GM12872 (cell line): ENCODE data around the gene TTR.

Experiments used
- TF ChIP-seq, protein P1 (sequence below): IDR thresholded peaks from 3 replicates; pipeline ENCODE4 v1.5.1; 2011; ENCODE audit warnings: low read depth, mild to moderate bottlenecking, low read length, moderate library complexity; ENCODE audit not compliant: insufficient read depth

Gene TTR

GRCh38 chr18:31566576-31567306 is 24.9 kb upstream of the TTR start:
- TF ChIP-seq, protein P1, sequence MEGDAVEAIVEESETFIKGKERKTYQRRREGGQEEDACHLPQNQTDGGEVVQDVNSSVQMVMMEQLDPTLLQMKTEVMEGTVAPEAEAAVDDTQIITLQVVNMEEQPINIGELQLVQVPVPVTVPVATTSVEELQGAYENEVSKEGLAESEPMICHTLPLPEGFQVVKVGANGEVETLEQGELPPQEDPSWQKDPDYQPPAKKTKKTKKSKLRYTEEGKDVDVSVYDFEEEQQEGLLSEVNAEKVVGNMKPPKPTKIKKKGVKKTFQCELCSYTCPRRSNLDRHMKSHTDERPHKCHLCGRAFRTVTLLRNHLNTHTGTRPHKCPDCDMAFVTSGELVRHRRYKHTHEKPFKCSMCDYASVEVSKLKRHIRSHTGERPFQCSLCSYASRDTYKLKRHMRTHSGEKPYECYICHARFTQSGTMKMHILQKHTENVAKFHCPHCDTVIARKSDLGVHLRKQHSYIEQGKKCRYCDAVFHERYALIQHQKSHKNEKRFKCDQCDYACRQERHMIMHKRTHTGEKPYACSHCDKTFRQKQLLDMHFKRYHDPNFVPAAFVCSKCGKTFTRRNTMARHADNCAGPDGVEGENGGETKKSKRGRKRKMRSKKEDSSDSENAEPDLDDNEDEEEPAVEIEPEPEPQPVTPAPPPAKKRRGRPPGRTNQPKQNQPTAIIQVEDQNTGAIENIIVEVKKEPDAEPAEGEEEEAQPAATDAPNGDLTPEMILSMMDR: no peak

GRCh38 chr18:31572368-31572767 is 19.3 kb upstream of the TTR start:
- TF ChIP-seq, protein P1: no peak

GRCh38 chr18:31573051-31573450 is 18.6 kb upstream of the TTR start:
- TF ChIP-seq, protein P1: no peak

- TF ChIP-seq, protein P1: no peak
Measured at GRCh38 chr18:31574359-31574758, 17.3 kb upstream of the TTR start.

DNA sequence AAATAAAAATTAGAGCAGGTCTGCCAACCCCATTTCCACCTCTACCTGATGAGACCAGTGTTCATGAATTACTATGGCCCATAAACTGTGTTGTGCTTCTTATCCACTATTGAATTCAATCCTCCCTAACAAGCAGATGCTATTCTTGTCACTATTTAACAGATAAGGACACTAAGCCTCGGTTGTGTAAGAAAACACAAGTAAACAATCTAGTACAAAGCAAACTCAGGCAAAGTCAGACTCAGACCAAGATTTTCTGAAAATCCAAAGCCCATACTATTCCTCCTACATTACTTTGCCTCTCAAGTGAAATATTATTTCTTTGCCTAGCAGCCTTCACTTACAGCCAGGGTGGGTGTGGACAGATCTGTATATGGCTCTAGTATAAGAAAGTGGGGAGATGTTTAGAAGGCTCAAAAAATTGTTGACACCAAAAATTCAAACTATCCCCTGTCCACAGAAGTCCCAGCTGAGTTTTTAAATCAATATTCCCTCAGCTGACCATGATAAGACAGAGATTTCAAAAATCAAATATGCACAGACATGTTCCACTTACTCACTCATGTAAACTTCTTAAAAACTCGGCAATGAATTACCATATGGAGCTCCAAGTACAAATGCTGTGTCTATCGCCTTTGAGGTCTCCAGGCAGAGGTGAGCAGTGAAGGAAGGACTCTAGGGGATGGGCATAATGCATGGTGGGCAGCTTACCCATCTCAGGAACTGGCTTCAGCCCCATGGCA is 16.0 kb upstream of the TTR start:
- TF ChIP-seq, protein P1: no peak

GRCh38 chr18:31576670-31577069 is 15.0 kb upstream of the TTR start:
- TF ChIP-seq, protein P1: no peak

DNA sequence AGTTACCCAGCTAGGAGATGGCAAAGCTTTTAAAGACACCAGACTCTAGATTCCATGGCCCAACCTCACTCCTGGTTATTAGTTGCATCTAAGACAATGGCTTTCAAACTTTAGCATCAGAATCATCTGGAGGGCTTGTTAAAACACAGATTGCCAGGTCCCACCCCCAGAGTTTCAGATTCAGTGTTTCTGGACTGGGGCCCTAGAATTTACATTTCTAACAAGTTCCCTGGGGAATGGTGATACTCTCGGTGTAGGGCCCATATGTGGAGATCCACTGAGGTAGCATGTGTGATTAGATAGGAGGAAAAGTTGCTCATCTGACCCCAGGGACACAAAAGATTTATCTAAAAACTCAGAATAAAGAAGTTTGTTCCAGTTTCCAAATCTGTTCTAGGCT is 14.5 kb upstream of the TTR start:
- TF ChIP-seq, protein P1: no peak
